Peyer's patch (tissue), 4 donors: Measurements from ENCODE around the gene GALNT9. TPM values are rescaled to one million over a fixed set of nuclear protein-coding genes. Genes with fewer than 3 reads are reported as not detected.

ENCODE experiments used
- DNase-seq, 3 donors: peaks; one replicate each; pipeline ENCODE4 v3.0.0-alpha.2; 2017 to 2019
- H3K27ac ChIP-seq, 4 donors: fragments of 200-600 bp; sonication (generic); one replicate each; pipeline ENCODE4 v1.5.1; 2016 to 2019
- H3K27me3 ChIP-seq, 2 donors: fragments of 200-600 bp; sonication (generic); one replicate each; pipeline ENCODE4 v1.5.1; 2019
- H3K36me3 ChIP-seq, 3 donors: fragments of 200-600 bp; sonication (generic); one replicate each; pipeline ENCODE4 v1.5.1; 2016 to 2019
- H3K4me1 ChIP-seq, 4 donors: fragments of 200-600 bp; sonication (generic); one replicate each; pipeline ENCODE4 v1.5.1; 2016 to 2019
- H3K4me3 ChIP-seq, 4 donors: fragments of 200-600 bp; sonication (generic); 1 replicate in 3 of 4; 2 replicates in 1 of 4; pipeline ENCODE4 v1.5.1; 2016 to 2019; ENCODE audit warnings: mild to moderate bottlenecking in 1 of 4
- H3K9me3 ChIP-seq, 4 donors: fragments of 200-600 bp; sonication (generic); one replicate each; pipeline ENCODE4 v1.5.1; 2016 to 2019; ENCODE audit warnings: mild to moderate bottlenecking in 1 of 4
- CTCF ChIP-seq, 6 experiments: fragments of 450-650 bp in 4 of 6; fragments of 200-600 bp in 2 of 6; sonication (generic) in 1 of 6; IDR thresholded peaks; one replicate each; pipeline ENCODE4 v1.5.1; 2017 to 2019; ENCODE audit warnings: antibody characterized with exemption in 6 of 6, mild to moderate bottlenecking in 3 of 6, moderate library complexity in 1 of 6
- POLR2A ChIP-seq, 2 donors: fragments of 450-650 bp; IDR thresholded peaks; one replicate each; pipeline ENCODE4 v1.5.1; 2017; ENCODE audit warnings: antibody characterized with exemption in 2 of 2, mild to moderate bottlenecking in 2 of 2, moderate library complexity in 2 of 2
- total RNA-seq, 4 donors: library from RNA; depleted of rRNA; stranded (reverse); fragments of >200 nt; gene quantifications; one replicate each; pipeline ENCODE4 v1.1.0, GENCODE V29; 2016

GALNT9 gene
- total RNA-seq, 4 donors from 2014 or later, result not detected

DNA sequence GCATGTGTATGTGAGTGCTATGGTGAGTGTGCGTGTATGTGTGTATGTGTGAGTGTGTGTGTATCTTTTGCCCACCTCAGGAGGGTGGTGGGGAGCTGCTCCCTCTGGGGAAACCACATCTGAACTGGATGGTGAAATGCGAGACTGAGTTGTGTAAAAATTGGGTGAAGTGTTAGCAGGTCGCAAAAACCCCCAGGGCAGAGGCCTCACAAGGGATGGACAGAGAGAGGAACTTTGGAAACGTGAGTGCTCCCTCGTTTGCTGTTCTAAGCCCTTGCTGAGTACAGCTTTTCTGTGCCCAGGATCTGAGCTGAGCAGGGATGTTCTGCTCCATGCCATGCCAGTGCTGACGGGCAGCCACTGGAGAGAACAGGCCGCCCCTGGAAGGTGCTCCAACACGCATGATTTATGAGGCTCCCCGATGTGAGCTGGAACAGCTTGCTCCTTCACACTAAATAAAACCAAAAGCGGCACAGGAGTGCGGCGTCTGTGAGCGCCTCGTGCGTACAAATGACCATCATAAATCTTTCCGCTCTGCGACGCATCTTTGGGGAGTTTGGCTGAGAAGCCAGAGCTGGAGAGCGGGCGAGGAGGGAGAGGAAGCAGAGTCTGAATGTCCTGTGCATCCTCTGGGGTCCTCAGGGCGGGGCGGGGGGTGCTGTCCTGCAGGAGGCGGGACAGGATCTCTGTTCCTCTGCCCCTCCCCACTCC, 14.1 kb upstream of the GALNT9 start:
- Histone ChIP-seq H3K4me3 (no peak overlapping the region), H3K27me3 (no peaks in the 10 kb centered on the region), H3K27ac (no peak overlapping the region), H3K4me1 (no peaks in the 10 kb centered on the region), H3K9me3 (no peaks in the 10 kb centered on the region), H3K36me3 (no peaks in the 10 kb centered on the region)
- TF ChIP-seq CTCF (IDR thresholded peaks at IDR 0.05) (no peak), POLR2A (IDR thresholded peaks at IDR 0.05) (no peak)
- DNase-seq, result no peak

GRCh38 chr12:132342251-132343227, 13.2 kb upstream of the GALNT9 start:
- no peak overlapping the region for H3K4me3 ChIP-seq

DNA sequence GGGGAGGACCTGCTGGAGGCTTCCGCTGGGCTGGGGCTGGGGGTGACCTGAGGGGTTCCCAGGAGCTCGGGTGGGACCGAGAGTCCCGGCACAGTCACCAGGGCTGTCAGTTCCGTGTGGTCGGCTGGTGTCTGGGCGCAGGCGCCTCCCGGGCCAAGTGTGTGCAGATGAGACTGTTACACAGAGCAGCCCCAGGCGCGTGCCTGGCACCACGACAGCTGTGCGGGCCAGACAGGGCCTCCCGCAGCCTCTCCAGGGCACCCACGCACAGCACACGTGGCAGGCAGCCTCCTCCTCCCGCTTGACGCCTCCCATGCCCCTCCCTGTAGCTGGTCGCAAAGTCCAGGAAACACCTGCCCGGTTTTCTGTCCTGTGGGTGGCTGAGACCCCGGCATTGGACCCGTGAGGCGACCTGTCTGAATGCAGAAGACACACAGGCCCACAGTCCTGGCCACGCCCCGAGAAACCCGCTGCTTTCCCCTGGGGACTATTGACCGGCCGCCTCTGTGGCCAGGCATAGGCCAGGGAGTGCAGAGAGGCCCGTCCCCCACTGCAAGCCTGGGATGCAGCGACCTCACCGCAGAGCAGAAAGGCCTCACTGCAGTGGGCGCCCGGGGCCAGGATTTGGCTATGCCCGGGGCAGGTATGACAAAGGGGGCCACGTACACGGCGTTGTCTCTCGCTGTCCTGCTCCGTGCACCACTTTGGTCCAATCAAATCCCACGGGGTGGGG, 12.1 kb upstream of the GALNT9 start:
- Histone ChIP-seq H3K27me3 (no peaks in the 10 kb centered on the region), H3K27ac (no peak overlapping the region), H3K4me3 (no peak overlapping the region), H3K9me3 (no peaks in the 10 kb centered on the region), H3K4me1 (no peaks in the 10 kb centered on the region), H3K36me3 (no peaks in the 10 kb centered on the region)
- DNase-seq, result no peak
- TF ChIP-seq CTCF (IDR thresholded peaks at IDR 0.05), result no peak
- no peak for TF ChIP-seq POLR2A (IDR thresholded peaks at IDR 0.05)

More at GRCh38 chr12:132342251-132343227, 13.2 kb upstream of the GALNT9 start:
- DNase-seq, result no peak
- Histone ChIP-seq H3K4me1 (no peaks in the 10 kb centered on the region), H3K9me3 (no peaks in the 10 kb centered on the region), H3K27ac (no peak overlapping the region), H3K27me3 (no peaks in the 10 kb centered on the region), H3K36me3 (no peaks in the 10 kb centered on the region)
- TF ChIP-seq CTCF (IDR thresholded peaks at IDR 0.05) (no peak), POLR2A (IDR thresholded peaks at IDR 0.05) (no peak)

DNA sequence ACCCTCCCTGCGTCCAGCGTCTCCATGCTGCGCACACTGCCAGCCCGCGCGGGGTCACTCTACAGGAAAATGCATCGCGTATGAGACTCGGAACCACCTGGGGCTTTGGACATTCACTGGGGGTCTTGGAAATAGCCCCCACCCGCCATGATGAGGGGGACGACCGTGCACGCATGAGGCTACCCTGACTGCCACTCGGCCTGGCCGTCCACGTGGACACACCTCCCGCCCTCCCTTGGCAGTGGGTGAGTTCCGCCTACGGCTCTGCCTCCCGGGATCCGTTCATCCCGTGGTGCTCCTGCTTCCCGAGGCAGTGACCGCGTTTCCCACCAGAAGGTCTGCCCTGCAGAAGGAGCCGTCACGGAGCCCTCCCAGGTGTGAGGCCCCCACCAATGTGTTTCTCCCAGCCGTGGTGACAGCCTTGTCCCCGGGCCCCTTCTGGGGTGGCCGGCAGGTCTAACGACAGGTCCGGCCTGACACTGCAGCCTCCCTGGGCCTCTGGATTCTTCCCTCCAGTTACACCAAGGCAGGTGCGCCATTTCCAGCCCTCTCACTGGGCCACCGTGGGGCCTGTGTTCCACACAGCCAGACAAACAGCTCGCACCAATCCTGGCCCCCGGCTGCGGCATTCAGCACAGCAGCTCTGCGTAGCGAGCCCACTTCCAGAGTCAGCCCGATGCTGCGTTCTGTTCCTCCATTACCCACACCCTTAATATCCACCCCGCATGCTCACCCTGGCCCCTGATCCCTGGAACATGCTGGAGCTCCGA, 11.1 kb upstream of the GALNT9 start:
- no peaks in the 10 kb centered on the region for H3K36me3 ChIP-seq
- no peak overlapping the region for H3K27ac ChIP-seq
- H3K27me3 ChIP-seq, result no peaks in the 10 kb centered on the region
- no peak overlapping the region for H3K4me3 ChIP-seq
- no peak for DNase-seq
- no peaks in the 10 kb centered on the region for H3K9me3 ChIP-seq
- no peak for TF ChIP-seq POLR2A (IDR thresholded peaks at IDR 0.05)
- TF ChIP-seq CTCF (IDR thresholded peaks at IDR 0.05), result no peak
- no peaks in the 10 kb centered on the region for H3K4me1 ChIP-seq

DNA sequence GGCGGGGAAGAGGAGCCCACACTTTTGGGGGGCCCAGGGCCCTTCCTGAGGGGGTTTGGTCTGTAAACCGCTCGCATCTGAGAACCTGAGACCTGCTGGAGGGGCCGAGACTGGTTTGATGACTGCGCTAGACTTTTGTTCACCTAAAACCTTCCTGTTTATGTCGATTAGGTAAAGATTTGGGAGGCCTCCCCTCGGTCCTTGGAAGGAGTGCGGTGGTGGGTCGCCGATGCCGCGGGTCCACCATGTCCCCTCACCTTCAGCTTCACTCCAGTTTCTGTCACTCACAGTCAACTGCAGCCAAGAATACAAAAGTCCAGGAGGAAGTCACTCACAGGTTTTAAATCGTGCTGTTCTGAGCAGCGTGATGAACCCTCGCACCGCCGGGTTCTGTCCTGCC, 10.5 kb upstream of the GALNT9 start:
- DNase-seq, result no peak
- no peaks in the 10 kb centered on the region for H3K27me3 ChIP-seq

More for the DNA sequence above, 10.5 kb upstream of the GALNT9 start:
- no peaks in the 10 kb centered on the region for H3K9me3 ChIP-seq
- no peaks in the 10 kb centered on the region for H3K4me1 ChIP-seq
- no peak overlapping the region for H3K4me3 ChIP-seq
- no peak overlapping the region for H3K27ac ChIP-seq
- no peak for TF ChIP-seq POLR2A (IDR thresholded peaks at IDR 0.05)
- TF ChIP-seq CTCF (IDR thresholded peaks at IDR 0.05), result no peak
- H3K36me3 ChIP-seq, result no peaks in the 10 kb centered on the region
